ENCODE measurements around the gene MAPK8IP3. TPM values are rescaled to one million over a fixed set of nuclear protein-coding genes. Genes with fewer than 3 reads are reported as not detected.

The MAPK8IP3 gene
- total and polyA plus RNA-seq, 2 donors (not counting 1 experiment from before 2014, with no cell fraction given): 249 to 340 TPM

DNA sequence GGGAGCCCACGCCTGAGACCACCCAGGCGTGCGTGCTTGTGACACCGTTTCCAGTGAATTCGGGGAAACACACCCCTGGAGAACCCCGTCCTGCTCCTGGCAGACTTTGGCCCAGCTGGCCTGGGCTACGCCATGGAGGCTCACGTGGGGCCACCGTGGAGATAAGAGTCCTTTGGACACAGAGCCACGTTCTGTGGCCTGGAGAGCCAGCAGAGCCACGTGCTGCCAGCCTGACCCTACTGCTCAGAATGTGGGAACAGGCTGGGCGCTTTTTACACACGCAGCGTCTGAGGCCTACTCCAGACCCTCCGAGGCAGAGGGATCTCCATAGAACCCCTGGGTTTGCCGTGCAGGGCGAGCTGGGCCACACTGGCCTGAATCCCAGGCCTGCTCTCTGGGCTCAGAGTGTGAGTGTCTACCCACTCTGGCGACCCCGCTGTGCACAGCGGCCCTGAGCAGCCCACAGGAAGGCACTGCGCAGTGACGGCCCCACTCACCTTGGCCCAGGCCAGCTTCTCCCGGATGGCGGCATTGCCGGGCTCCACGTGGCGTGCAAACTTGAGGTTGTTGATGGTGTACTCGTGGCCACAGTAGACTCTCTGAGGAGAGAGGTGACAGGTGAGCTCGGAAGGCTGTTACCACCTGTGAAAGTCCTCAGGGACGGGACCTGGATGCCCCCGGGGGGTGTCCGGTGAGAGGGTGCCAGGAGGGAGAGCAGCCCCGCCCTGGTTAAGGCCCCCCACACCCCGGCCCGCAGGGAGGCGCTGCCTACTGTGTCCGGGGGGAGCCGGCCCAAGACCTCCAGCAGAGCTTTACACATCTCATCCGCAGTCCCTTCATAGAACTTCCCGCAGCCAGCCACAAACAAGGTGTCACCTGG is 110.6 kb downstream of the MAPK8IP3 start:
- ATAC-seq (ENCODE audit: low read depth) (no peak), DNase-seq (no peak)
- Histone ChIP-seq H3K79me2 (ENCODE audit: control insufficient read depth, insufficient read depth, low read length) (peaks cover 11% of the 10 kb centered on the region), H3K9me3 (ENCODE audit: control extremely low read depth in 1 of 3, control insufficient read depth in 2 of 3, insufficient read depth in 1 of 3, low read length in 2 of 3) (no peaks in the 10 kb centered on the region), H4K20me1 (ENCODE audit: control insufficient read depth, insufficient read depth, low read length, poor library complexity, severe bottlenecking) (peaks cover 20% of the 10 kb centered on the region), H3K4me1 (ENCODE audit: control insufficient read depth in 2 of 2, insufficient read depth in 2 of 2, low read length in 2 of 2) (no peaks in the 10 kb centered on the region), H2AFZ (ENCODE audit: insufficient read depth, low read depth, low read length, poor library complexity, severe bottlenecking) (no peak overlapping the region), H3K27me3 (replicated peaks in 1 of 4; ENCODE audit: control extremely low read depth in 1 of 4, control insufficient read depth in 3 of 4, insufficient read depth in 4 of 4, low read length in 3 of 4) (no peaks in the 10 kb centered on the region), H3K9ac (ENCODE audit: low read length) (no peak overlapping the region), H3K4me3 (ENCODE audit: control extremely low read depth in 1 of 5, extremely low read depth in 1 of 5, insufficient read depth in 1 of 5, low read depth in 2 of 5, low read length in 4 of 5) (no peak overlapping the region), H3K36me3 (replicated peaks in 1 of 2; ENCODE audit: control extremely low read depth in 1 of 2, control insufficient read depth in 1 of 2, extremely low read depth in 1 of 2, insufficient read depth in 2 of 2, low read length in 1 of 2) (peaks cover 2 to 56% of the 10 kb centered on the region in 2 experiments), H3K27ac (ENCODE audit: low read length in 2 of 2) (no peak overlapping the region), H3K4me2 (replicated peaks; ENCODE audit: low read depth, low read length, poor library complexity, severe bottlenecking) (no peak overlapping the region)
- Mint-ChIP-seq H3K4me3 (no peak overlapping the region), H3K4me1 (no peaks in the 10 kb centered on the region), H3K27me3 (no peaks in the 10 kb centered on the region), H3K9me3 (ENCODE audit: insufficient read depth) (no peaks in the 10 kb centered on the region), H3K27ac (no peak overlapping the region)
- 95% methylated on average over 36 of the region's 40 CpGs for WGBS (ENCODE audit: insufficient coverage)
- TF ChIP-seq EZH2 (IDR thresholded peaks at IDR 0.05; ENCODE audit: borderline replicate concordance, insufficient read depth, low read depth, low read length, poor library complexity, severe bottlenecking) (no peak), CTCF (IDR thresholded peaks at IDR 0.05) (no peak)
- intact Hi-C loops (cut with micrococcal nuclease): no loop called here
- POLR2A ChIA-PET: no interaction called here
- CTCF ChIA-PET: no interaction called here

DNA sequence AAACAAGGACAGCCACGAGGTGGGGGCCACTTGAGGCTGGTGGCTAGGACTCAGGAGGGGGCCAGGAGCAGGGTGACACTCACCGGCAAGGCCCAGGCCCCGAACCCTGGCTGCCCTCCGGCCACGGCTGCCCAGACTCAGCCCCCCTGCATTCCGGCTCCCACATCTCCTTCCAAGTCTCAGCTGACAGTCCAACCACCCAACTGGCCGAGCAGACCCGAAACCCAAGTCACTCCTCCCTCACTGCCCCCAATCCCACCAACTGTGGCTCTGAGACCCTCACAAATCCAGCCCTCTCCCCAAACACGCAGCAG is 111.2 kb downstream of the MAPK8IP3 start:
- Mint-ChIP-seq H3K4me3 (no peak overlapping the region), H3K4me1 (no peaks in the 10 kb centered on the region), H3K27ac (no peak overlapping the region), H3K9me3 (ENCODE audit: insufficient read depth) (no peaks in the 10 kb centered on the region), H3K27me3 (no peaks in the 10 kb centered on the region)
- Histone ChIP-seq H3K4me3 (ENCODE audit: control extremely low read depth in 1 of 5, extremely low read depth in 1 of 5, insufficient read depth in 1 of 5, low read depth in 2 of 5, low read length in 4 of 5) (no peak overlapping the region), H3K4me2 (replicated peaks; ENCODE audit: low read depth, low read length, poor library complexity, severe bottlenecking) (no peak overlapping the region), H3K27me3 (replicated peaks in 1 of 4; ENCODE audit: control extremely low read depth in 1 of 4, control insufficient read depth in 3 of 4, insufficient read depth in 4 of 4, low read length in 3 of 4) (no peaks in the 10 kb centered on the region), H3K9me3 (ENCODE audit: control extremely low read depth in 1 of 3, control insufficient read depth in 2 of 3, insufficient read depth in 1 of 3, low read length in 2 of 3) (no peaks in the 10 kb centered on the region), H3K79me2 (ENCODE audit: control insufficient read depth, insufficient read depth, low read length) (peaks cover 17% of the 10 kb centered on the region), H3K9ac (ENCODE audit: low read length) (no peak overlapping the region), H3K27ac (ENCODE audit: low read length in 2 of 2) (no peak overlapping the region), H4K20me1 (ENCODE audit: control insufficient read depth, insufficient read depth, low read length, poor library complexity, severe bottlenecking) (peaks cover 25% of the 10 kb centered on the region), H3K4me1 (ENCODE audit: control insufficient read depth in 2 of 2, insufficient read depth in 2 of 2, low read length in 2 of 2) (no peaks in the 10 kb centered on the region), H3K36me3 (replicated peaks in 1 of 2; ENCODE audit: control extremely low read depth in 1 of 2, control insufficient read depth in 1 of 2, extremely low read depth in 1 of 2, insufficient read depth in 2 of 2, low read length in 1 of 2) (peaks cover 2 to 61% of the 10 kb centered on the region in 2 experiments), H2AFZ (ENCODE audit: insufficient read depth, low read depth, low read length, poor library complexity, severe bottlenecking) (no peak overlapping the region)
- WGBS (ENCODE audit: insufficient coverage): 96% methylated on average over 9 of the region's 9 CpGs
- TF ChIP-seq CTCF (IDR thresholded peaks at IDR 0.05) (no peak), EZH2 (IDR thresholded peaks at IDR 0.05; ENCODE audit: borderline replicate concordance, insufficient read depth, low read depth, low read length, poor library complexity, severe bottlenecking) (no peak)
- ChIA-PET CTCF (no interaction called here), POLR2A (no interaction called here)
- DNase-seq (no peak), ATAC-seq (ENCODE audit: low read depth) (no peak)
- intact Hi-C loops (cut with micrococcal nuclease): no loop called here
